HG02623 (cell line): ENCODE data around the gene DLGAP1.
"Not testable (repeated sequence)": the region's sequence is repeated elsewhere in the genome, so short reads cannot be mapped to it uniquely, and the experiment has no call there.

Experiments
- ATAC-seq: cut with Tn5 transposase; IDR thresholded peaks from one replicate; pipeline ENCODE4 v1.9.1; 2021; ENCODE audit warnings: moderate library complexity; ENCODE audit not compliant: unreplicated experiment

Gene DLGAP1

GRCh38 chr18:4455113-4455811, at the start of gene DLGAP1:
DLGAP1 (minus strand) TSS chr18:4455307.
- ATAC-seq, result no peak

- not testable (repeated sequence) for ATAC-seq
Observed at GRCh38 chr18:4494703-4495284, 39.7 kb upstream of the DLGAP1 start.

- ATAC-seq, result no peak
Observed at GRCh38 chr18:4468511-4468910, 13.4 kb upstream of the DLGAP1 start.

DNA sequence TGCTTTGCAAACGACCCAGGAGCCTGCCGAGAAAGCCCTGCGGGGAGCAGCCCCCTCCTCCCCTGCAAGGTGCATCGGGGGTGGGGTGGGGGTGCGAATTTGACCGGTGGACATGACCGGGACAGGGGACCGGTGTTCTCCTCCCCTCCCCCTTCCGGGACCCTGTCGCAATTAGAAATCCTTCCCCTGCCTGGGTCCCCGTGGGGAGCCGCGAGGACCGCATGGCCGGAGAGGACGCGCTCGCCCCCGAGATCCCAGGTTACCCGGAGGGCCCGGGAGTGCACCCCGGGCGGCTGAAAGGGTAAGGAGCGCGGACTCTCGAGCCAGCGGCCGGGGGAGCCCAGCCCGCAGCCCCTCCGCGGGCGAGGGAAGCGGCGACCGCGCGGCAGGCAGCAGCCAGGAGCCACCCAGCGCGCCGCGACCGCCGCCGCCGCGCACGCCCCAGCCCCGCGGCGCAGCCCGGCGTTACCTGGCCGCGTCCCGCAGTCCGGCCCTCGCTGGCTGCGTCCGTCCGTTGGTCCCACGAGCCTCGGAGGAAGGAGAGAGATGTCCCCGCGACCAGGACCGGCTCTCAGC, 482 bp downstream of the DLGAP1 start:
- no peak for ATAC-seq

DNA sequence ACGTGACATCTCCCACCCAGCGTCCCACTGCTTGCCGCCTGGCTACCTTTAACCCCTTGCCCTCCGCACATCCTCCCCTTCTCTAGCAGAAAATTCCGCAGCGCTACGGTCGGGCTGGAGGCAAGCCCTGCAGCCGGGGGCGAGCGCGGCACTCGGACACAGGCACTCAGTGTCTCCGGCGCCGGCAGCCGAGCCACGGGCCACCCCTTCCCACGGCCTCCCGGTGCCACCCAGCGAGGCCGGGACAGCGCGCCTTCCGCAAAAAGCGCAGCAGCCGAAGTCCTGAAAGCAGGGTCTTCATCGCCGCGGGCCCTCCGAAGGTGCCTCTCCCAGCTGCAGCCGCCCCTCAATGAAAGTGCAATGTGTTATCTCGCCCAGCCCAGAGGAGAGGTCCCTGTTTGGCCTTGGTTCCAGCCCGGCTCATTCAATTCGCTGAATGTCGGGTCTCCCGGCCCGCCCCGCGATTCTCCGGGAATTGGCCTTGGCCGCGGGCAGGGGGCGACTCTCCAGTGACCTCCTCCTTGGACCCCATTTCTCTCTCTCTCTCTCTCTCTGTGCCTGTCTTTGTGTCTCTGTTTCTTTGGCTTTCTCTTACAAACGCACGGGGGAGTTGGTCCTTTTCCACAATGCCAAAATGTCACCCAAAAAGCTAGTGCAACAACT, 1.1 kb downstream of the DLGAP1 start:
- ATAC-seq, result no peak

DNA sequence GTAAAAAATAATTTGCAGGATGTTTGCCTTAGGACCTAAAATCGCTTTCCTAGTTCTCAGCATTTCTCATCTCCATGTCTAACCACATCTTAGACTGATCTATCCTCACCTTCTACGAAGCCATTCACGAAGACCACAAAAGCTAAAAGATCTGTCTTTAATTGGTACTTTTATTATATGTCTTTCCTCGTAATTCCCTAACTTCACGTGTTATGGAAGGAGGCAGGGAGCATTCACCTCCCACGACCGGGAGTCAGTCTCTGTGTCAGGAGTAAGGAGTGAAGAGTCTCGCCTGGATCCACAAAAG, 1.6 kb downstream of the DLGAP1 start:
- no peak for ATAC-seq

- ATAC-seq, result no peak
Observed at GRCh38 chr18:4450065-4450658, 4.9 kb downstream of the DLGAP1 start.

DNA sequence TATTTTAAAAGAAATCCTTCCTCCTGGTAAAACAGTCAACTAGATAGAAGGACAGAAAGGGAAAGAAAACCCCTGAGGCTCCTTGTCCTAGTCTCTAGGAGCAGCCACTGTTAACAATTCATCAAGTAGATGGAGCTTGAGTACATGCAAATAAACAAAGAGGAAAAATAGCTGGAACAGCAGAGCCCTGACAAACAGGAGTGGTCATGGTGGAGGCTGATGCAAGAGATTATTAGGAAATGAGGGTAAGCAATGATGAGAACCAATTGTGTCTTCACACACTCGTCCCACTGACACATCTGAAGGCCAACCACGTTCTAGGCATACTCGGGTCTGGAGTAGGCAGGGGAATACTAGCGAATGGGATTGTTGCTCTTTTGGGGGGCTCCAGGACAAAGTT, 9.2 kb downstream of the DLGAP1 start:
- ATAC-seq, result no peak

GRCh38 chr18:4444306-4444705, 10.8 kb downstream of the DLGAP1 start:
- no peak for ATAC-seq

GRCh38 chr18:4441098-4441497, 14.0 kb downstream of the DLGAP1 start:
- ATAC-seq, result no peak

DNA sequence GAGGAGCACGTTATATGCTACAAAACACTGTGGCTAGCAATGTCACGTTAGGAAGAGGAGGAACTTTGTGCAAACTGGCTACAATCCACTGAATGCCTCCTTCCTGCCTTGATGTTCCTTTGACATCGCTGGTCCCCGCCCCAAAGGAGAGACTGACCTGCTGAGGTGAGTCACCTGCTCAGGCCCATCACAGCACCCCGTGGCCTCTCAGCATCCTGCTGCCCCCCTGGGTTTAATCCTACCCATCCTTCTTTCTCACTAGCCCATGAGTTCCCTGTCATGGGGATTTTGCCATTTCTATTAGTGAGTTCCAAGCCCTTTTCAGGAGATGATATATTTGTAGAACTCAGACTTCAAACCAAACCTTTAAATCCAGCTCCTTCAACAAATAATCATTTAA, 16.2 kb downstream of the DLGAP1 start:
- ATAC-seq, result no peak

DNA sequence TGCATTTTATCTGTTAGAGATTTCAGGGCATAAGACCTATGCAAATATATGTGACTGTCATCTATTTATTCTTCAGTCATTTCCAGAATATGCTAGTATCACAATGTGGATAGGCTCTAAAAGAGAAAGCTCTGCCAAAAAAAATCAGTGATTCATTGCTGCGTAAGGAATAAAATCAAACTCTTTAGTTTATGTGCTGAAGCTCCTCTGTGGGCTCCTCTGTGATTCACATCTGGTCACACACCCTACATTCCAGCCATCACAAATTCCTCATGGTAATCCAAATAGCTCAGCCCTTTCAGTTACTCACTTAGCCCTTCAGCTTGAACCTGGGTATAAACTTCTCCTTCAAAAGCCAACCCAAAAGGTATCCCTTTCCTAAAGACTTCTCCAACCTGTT, 21.4 kb downstream of the DLGAP1 start:
- ATAC-seq, result no peak

GRCh38 chr18:4430836-4431235, 24.3 kb downstream of the DLGAP1 start:
- ATAC-seq, result no peak

- ATAC-seq, result no peak
Observed at GRCh38 chr18:4417714-4418113, 37.4 kb downstream of the DLGAP1 start.

GRCh38 chr18:4416976-4417375, 38.1 kb downstream of the DLGAP1 start:
- no peak for ATAC-seq

- ATAC-seq, result no peak
Observed at GRCh38 chr18:4412286-4412685, 42.8 kb downstream of the DLGAP1 start.

DNA sequence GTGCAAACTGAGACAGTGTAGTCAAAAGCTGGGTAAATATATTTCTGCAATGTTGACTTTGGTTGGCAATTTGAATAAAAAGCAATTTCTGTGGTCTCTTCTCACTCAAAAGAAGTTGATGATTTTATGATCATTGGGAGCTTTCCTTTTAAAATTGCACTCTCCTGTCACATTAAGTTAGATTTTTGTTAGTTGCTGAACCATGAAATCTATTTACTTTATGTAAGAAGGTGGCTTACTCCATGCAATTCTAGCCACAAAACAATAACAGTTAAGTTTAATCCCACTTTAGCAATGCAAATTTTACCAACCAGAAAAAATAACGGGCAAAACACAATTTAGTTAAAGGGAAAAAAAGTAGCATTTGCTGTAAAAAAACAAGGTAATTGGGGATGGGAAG, 48.3 kb downstream of the DLGAP1 start:
- no peak for ATAC-seq

DNA sequence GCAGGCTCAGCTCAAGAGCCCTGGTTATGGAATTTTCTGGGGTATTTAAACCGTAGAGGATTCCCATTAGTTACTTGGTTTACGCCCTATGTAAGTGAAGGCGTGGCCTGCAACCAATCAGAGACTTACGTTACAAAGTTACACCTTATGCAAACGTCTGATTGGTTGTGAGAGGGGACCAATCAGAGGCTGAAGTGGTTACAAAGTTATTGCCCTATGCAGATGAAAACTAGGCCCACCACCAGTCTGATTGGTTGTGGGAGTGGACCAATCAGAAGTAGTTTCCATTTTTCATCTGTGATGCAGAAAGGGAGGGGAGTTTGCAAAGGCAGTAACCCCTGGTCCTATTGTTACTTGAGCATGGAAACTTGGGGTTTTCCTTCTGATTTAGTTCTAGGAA, 49.1 kb downstream of the DLGAP1 start:
- no peak for ATAC-seq

- no peak for ATAC-seq
Observed at GRCh38 chr18:4403836-4404235, 51.3 kb downstream of the DLGAP1 start.

DNA sequence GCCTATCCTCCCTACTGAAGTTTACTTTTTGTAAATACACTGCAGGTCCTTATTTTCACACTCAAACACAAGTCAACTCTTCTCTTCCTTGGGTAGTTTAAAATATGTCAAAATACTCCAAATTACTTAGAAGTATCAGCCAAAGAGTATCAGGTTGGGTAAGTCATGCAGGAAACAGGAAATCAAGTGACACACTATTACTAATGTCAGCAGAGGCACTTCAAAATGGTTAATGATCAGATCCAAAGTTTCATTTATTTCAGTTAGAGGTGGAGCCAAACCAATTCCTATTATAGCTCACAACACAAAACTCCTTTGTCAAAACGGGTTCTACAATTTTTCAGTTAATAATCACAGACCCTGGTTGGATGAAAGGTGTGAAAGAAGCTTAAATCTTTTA, 54.2 kb downstream of the DLGAP1 start:
- ATAC-seq, result no peak

DNA sequence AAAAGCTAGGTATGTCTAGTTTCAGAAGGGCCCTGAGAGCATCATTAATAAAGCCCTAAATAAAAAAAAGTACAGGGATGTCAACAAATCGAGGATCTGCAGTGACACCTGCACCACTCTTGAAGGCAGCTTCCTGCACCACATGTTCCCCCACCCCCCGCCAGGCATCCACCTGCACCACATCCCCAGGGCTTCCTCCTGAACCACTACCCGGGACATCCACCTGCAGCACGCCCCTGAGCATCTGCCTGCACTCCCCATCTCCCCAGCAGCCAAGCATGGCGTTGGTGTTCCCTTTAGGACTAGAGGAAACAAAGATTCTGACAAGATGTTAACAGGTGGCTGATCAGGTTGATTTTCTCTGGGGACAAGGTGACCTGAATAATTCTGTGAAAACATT, 55.2 kb downstream of the DLGAP1 start:
- no peak for ATAC-seq

DNA sequence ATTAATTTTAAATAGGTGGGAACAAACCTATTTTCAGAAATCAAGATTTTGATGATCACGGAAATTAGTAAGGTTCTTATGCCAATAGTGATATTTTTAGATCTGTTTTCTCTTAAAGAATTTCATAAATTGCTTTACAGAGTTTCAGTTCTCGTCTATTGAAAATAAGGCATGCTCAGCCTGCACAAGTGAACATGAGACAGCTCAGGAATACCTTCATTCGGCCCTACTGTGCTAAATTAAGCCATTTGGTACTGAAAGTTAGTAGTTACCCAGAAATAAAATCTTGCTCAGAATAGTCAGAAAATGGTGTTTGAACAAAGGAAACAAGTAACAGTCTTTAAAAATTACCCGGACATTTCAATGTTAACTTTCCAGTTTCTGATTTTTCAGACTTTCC, 60.4 kb downstream of the DLGAP1 start:
- ATAC-seq, result no peak
